ENCODE measurements around the gene PLEK2.
A peak's percentile ranks its signal among the peaks of the same experiment; 100 is the strongest.
"Not testable (repeated sequence)": the region's sequence is repeated elsewhere in the genome, so short reads cannot be mapped to it uniquely, and the experiment has no call there.

The PLEK2 gene

DNA sequence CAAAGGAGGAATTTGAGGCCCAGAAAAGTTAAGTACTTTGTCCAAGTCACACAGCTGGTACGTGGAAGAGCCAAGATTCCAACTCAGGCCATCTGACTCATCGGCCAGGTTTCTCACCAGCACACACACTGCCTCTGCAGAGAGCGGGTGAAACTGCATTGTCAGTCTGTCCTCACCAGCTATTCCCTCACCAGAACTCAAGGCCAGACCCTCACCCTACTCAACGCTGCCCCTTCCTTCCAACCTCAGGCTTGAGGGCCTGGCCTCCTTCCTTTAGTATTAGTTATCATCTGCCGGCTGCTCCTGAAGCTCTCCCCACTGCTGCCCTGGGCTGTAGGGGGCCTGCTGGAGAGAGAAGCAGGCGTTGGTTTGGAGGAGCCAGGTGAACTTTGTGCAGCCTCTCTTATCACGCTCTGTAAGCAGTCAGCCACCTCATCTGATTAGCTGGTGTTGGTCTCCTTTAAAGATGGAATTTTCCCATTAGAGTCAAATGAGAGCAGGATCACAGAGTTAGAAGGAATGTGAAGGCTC, 16.6 kb upstream of the PLEK2 start:
- DNase-seq (ENCODE audit: low read depth), result no peak

DNA sequence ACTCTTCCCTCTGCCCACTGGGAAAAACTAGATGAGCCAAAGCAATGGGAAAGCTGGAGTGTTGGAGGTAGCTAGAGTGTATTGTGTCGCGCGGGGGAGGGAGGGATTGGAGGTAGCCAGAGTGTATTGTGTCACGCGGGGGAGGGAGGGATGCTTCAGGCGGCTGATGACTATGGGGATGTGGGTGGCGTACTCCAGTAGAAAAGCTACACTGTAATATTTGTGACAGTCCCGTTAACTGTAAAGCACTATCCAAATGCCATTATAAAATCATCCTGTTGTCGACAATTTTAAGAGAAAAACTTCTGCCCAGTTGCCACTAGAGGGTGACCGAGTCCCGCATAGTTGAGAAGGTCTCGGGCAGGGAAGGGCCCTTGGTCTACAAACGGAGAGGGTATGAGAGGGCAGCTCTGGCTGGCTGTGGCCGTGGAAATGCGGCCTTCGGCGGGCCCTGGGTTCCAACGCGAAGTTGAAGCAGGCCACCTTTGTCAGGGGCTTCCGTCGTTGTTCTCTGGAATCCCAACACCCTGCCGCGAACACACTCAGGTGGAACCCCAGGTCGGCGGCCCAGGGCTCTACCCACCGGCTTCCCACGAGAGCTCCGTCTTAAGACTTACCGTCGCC, 15.1 kb upstream of the PLEK2 start:
- DNase-seq (ENCODE audit: low read depth), result peak; percentile 61

DNA sequence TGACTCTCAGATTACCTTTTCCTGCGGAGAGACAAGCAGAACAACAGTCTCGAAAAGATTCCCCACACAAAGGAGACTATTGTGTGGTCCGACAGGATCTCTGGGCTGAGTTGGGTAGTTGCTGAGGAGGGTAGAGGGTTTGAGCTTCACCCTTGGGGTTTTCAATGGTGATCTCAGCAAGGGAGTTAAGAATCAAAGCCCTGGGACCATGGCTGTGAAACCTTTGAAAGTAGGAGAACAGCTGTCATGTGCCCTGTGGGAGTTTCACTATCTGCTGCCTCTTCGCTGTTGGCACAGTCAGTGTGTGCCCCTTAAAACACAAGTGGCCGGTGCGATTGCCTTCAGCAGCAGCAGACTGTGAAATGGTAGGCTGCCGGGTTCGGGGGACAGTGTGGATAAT, 14.2 kb upstream of the PLEK2 start:
- DNase-seq (ENCODE audit: low read depth), result no peak

GRCh38 chr14:67425608-67426007, 13.6 kb upstream of the PLEK2 start:
- no peak for DNase-seq (ENCODE audit: low read depth)

DNA sequence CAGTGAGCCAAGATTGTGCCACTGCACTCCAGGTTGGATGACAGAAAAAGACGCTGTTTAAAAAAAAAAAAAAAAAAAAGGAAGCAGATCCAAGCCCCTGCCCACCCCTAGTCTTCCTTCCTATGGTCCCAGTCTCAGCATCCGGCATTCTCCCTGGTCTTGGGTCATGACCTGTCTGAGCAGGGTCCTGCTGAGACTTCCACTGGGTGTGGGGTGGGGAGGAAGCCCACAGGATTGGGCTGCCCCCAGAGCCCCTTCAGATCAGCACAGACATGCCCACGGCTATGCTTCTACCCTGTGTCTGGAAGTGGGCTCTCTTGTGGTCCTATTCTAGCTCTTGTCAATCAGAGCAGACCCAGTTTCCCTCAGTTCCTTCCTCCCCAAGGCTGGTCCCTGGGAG, 12.6 kb upstream of the PLEK2 start:
- DNase-seq (ENCODE audit: low read depth), result no peak

DNA sequence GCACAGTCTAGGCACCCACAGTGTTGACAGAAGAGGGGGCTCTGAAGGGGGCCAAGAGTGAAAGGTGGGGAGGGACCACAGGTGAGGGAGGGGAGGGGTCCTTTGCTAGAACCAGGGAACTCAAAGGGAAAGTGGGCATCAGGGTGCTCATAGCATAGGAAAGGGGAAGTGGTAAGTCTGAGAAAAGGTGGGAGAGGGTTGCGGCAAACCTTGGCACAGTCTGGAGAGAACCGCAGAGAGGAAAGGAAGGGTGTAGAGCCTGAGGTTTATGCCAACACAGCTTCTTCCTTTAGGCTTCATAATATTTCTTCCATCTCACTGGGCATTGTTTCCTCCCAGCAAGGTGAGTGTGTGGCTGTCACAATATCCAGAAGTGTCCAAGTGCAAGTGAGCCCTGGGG, 11.5 kb upstream of the PLEK2 start:
- no peak for DNase-seq (ENCODE audit: low read depth)

- DNase-seq (ENCODE audit: low read depth), result no peak
These were observed 9.6 kb upstream of the PLEK2 start for GRCh38 chr14:67421356-67422224.

DNA sequence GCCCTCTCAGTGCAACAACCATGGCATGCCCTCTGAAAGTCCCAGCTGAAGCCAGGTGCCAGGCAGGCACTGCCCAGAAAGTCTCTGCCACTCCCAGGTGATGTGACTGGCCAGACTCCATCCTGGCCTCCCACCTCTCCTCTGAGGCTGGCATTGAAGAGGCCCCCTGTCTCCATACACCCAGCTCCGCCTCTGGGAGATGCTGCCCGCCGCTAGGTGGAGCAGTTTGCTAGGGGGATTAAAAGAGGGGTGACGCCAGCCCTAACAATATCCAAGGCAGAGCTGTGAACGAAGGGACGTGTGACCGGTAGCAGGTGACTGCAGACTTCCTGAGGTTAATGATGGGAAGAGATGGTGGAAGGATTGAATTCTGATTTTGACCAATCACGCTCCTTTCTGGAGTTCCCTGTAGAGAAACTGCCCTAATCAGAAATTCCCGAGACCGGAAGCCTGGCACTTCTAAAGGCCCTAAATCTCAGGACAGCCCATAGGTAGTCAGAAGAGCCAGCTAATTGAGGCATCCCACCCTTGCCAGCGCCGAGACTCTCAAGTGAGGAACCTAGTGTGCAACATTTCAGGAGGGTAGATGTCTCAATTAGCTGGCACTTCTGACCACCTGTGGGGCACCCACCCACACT, 8.3 kb upstream of the PLEK2 start:
- no peak for DNase-seq (ENCODE audit: low read depth)

DNA sequence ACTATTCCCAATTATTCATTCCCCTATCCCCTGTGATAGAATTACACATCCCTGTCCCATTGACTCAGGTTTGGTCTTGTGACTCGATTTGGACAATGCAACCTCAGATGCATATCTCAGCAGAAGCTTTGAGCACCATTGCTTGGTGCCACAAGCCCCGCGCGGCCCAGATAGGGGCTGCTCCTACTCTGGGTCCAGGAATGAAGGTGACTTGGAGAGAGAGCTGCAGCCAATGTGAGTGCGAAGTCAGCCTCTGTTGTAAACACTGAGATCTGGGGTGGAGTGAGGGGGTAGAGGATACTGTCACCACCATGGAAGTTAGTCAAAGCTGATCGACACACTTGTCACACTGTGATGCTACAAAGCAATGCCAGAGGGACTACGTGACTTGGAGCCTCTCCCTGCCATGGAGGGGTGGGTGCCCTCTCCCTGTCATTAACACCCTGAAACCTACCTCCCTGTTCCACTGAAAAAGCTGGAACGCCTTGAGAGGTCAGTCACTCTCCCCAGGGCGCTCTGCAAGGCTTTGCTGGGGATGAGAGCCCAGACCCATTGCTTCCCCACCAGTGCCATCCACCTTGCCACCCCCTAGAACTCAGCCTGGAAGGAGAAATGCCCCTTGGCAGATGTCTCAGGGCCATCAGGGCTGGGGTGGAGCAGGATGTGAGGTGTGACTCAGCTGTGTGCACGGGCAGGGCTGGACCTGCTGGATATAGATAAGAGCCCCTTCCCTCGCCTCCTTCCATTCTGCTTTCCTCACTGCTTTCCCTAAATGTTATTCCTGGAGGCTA, 6.6 kb upstream of the PLEK2 start:
- DNase-seq (ENCODE audit: low read depth), result no peak

DNA sequence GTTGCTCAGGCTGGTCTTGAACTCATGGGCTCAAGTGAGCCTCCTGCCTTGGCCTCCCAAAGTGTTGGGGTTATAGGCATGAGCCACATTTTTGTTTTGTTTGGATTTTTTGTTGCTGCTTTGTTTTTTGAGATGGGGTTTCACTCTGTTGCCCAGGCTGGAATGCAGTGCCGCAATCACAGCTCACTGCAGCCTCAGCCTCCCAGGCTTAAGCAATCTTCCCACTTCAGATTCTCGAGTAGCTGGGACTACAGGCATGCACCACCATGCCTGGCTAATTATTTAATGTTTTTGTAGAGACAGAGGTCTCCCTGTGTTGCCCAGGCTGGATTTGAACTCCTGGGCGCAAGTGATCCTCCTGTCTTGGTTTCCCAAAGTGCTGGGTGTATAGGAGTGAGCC, 5.7 kb upstream of the PLEK2 start:
- DNase-seq (ENCODE audit: low read depth), result no peak

- DNase-seq (ENCODE audit: low read depth), result no peak
These were observed 4.8 kb upstream of the PLEK2 start for GRCh38 chr14:67416810-67417209.

GRCh38 chr14:67416085-67416484, 4.1 kb upstream of the PLEK2 start:
- no peak for DNase-seq (ENCODE audit: low read depth)

GRCh38 chr14:67415610-67416009, 3.6 kb upstream of the PLEK2 start:
- not testable (repeated sequence) for DNase-seq (ENCODE audit: low read depth)

DNA sequence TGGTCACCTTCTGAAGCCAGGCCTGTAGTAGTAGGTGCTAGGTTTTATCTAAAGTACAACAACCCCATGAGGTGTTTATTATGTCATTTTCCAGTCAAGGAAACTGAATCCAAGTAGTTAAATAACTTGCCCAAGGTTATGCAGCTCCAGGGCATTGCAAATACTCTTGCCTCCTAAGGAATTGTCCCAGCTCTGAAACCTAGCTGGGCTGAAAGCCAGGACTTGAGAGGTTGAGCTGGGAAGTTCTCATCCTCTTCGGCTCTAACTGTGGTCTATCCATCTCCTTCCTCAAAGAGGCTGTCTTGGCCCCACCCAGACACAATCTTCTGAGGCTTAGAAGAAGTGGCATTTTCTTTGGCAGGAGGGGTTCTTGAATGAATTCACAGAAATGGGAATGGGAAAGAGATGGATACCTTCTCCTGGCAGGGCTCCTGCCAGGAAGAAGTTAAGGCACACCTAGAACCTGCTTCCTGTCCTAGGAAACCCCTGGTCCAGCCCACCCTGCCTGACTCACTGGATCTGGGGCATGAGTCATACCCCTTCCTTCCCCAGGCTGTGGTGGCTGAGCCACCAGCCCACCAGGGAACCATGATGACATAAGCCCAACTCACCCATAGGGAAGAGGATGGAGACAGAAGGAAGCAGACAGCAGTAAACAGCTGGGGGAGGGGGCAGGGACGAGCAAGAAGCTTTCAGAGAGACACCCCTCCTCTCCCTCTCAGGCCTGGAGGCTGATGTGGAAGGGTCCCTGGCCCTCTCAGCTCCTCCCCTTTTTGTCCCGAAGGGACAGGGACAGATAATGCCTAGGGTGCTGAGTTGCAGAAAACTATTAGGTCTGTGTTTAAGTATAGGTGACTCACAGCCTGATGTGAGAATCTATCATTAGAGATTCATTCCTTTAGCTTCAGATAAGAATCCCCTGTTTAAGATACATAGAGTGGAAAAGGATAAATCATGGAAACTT, 2.1 kb upstream of the PLEK2 start:
- peak; percentile 6 for DNase-seq (ENCODE audit: low read depth)

- DNase-seq (ENCODE audit: low read depth), result no peak
These were observed 595 bp downstream of the PLEK2 start for GRCh38 chr14:67411370-67411769.

GRCh38 chr14:67410313-67410712, 1.7 kb downstream of the PLEK2 start:
- DNase-seq (ENCODE audit: low read depth), result no peak

DNA sequence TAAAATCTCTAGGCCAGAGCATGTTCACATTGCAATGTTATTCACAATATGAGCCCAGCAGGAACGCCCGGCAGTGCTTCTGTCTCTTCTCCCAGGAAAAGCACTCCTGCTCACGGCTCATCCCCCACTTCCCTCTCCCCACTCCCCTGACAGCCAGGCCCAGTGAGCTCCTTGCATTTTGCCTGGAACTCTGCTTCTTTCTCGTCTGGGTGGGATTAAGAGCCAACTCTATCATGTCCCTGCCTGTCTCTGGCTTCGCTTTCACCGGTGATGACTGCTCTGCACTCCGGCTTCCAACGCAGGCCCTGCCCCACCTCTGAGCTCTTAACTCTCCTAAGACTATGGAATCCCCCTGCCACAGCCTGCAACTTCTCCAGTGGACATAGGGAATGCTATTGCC, 2.5 kb downstream of the PLEK2 start:
- no peak for DNase-seq (ENCODE audit: low read depth)

GRCh38 chr14:67408122-67408801, 3.7 kb downstream of the PLEK2 start:
- DNase-seq (ENCODE audit: low read depth), result not testable (repeated sequence)

DNA sequence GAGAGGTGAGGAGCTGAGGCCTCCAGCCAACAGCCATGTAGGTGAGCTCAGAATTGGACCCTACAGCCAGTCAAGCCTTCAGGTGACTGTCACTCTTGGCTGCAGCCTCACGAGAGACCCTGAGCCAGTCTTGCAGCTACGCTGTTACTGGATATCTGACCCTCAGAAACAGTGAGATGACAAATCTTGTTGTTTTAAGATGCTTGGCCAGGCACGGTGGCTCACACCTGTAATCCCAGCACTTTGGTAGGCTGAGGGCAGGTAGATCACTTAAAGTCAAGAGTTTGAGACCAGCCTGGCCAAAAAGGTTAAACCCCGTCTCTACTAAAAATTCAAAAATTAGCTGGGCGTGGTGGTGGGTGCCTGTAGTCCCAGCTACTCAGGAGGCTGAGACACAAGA, 6.2 kb downstream of the PLEK2 start:
- DNase-seq (ENCODE audit: low read depth), result no peak

GRCh38 chr14:67400434-67400833, 11.5 kb downstream of the PLEK2 start:
- no peak for DNase-seq (ENCODE audit: low read depth)

Data from activated gamma-delta T cell treated with anti-CD3 and anti-CD28 coated beads, Interleukin-2, amount 50 U/mL, for 16 hours (primary cell).